Left lung (tissue), 10 donors: ENCODE data around the gene RARB. TPM values are rescaled to one million over a fixed set of nuclear protein-coding genes. Genes with fewer than 3 reads are reported as not detected.

ENCODE experiments used
- ATAC-seq: fragments of 200-7000 bp; cut with Tn5 transposase; one replicate; pipeline ENCODE4 v1.9.1; 2020; ENCODE audit warnings: moderate library complexity
- DNase-seq, 4 donors: peaks; one replicate each; pipeline ENCODE4 v3.0.0-alpha.2; 2013 to 2020
- H3K27ac ChIP-seq, 2 donors: fragments of 200-600 bp; sonication (generic) in 1 of 2; one replicate each; pipeline versions ENCODE4 v1.5.0 to v1.8.0; 2020 to 2021
- H3K27me3 ChIP-seq, 2 donors: fragments of 200-600 bp; sonication (generic) in 1 of 2; one replicate each; pipeline versions ENCODE4 v1.5.0 to v1.8.0; 2020 to 2021
- H3K36me3 ChIP-seq, 2 donors: fragments of 200-600 bp; sonication (generic) in 1 of 2; one replicate each; pipeline versions ENCODE4 v1.5.0 to v1.8.0; 2020 to 2021
- H3K4me1 ChIP-seq, 2 donors: fragments of 200-600 bp; one replicate each; pipeline ENCODE4 v1.8.0; 2021
- H3K4me3 ChIP-seq, 2 donors: fragments of 200-600 bp; sonication (generic) in 1 of 2; one replicate each; pipeline versions ENCODE4 v1.5.0 to v1.8.0; 2020 to 2021; ENCODE audit warnings: mild to moderate bottlenecking in 1 of 2
- H3K9me3 ChIP-seq, 2 donors: fragments of 200-600 bp; sonication (generic) in 1 of 2; one replicate each; pipeline versions ENCODE4 v1.5.0 to v1.8.0; 2020 to 2021
- intact Hi-C, 2 donors: fragments of 100-400 bp; cut with DNase I; formaldehyde crosslinking; loops; one replicate each; pipeline versions ENCODE4 v1.11.2 to v1.14.2; 2022
- polyA plus RNA-seq, 6 donors: library from polyadenylated mRNA; unstranded; fragments of 120-200 nt; gene quantifications; one replicate each; pipeline ENCODE4 v1.2.1, GENCODE V29; 2013; ENCODE audit not compliant: insufficient read length in 6 of 6
- total RNA-seq, 2 donors: library from RNA; stranded (reverse); fragmentation: NEBNext Ultra II Directional; extraction: Animal tissue kit (Norgen Biotek cat#: 25700); gene quantifications; one replicate each; pipeline ENCODE4 v1.2.1, GENCODE V29; 2021
- TF ChIP-seq, protein P1 (sequence below), 2 donors: fragments of 200-600 bp; sonication (generic) in 1 of 2; IDR thresholded peaks; one replicate each; pipeline versions ENCODE4 v1.5.0 to v1.8.0; 2021; ENCODE audit warnings: antibody characterized with exemption in 2 of 2
- donor health status: DM: no; HTN: yes; CAD: no.
- donor health status: DM: no; HTN: no; CAD: no.

RARB gene
- total and polyA plus RNA-seq, 8 donors: 4.1 to 40.1 (median 33.3) TPM

DNA sequence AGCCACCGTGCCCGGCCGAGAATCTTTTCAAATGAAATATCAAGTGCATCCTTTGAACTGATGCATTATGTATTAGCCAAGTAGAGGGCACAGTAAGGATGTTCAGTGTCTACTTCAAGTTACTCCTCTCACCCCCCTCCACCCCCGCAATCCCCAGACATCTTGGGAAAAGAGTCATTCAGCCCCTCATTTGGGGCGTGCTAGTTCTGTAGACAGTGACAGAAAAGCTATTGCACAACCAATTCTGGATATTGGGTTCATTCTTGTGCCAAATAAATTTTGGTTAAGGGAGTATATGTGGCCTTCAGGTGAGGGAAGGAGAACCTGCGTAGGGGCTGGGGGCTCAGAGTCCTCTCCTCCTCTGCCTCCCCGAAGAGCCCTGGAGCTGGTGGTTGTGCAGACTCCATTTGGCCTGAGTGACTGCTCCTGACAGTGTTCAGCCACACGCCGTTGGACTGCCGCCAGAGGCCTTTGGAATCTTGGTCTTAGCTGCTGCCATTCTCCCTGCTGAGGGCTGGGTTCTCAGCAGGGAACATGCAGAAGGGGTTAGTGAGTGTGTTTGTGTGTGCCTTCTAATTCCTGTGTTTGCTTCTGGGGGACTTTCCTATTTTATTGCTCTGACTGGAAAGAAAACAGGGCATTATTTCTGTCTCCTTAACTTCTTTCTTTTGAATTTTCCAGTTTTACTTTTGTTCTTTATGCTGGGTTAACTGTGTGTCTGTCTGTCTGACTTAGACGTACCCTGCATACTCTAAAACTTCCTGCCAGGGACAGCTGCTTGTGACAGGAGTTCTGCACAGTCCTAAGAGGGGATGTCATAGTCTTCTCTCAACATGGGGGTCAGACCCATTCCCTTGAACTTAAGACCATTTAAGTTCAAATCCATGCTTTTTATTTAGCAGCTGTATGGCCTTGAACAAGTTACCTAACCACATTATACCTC, 21.0 kb downstream of the RARB start:
- TF ChIP-seq, protein P1, sequence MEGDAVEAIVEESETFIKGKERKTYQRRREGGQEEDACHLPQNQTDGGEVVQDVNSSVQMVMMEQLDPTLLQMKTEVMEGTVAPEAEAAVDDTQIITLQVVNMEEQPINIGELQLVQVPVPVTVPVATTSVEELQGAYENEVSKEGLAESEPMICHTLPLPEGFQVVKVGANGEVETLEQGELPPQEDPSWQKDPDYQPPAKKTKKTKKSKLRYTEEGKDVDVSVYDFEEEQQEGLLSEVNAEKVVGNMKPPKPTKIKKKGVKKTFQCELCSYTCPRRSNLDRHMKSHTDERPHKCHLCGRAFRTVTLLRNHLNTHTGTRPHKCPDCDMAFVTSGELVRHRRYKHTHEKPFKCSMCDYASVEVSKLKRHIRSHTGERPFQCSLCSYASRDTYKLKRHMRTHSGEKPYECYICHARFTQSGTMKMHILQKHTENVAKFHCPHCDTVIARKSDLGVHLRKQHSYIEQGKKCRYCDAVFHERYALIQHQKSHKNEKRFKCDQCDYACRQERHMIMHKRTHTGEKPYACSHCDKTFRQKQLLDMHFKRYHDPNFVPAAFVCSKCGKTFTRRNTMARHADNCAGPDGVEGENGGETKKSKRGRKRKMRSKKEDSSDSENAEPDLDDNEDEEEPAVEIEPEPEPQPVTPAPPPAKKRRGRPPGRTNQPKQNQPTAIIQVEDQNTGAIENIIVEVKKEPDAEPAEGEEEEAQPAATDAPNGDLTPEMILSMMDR (IDR thresholded peaks at IDR 0.05): no peak
- peak; percentile 92 for ATAC-seq

DNA sequence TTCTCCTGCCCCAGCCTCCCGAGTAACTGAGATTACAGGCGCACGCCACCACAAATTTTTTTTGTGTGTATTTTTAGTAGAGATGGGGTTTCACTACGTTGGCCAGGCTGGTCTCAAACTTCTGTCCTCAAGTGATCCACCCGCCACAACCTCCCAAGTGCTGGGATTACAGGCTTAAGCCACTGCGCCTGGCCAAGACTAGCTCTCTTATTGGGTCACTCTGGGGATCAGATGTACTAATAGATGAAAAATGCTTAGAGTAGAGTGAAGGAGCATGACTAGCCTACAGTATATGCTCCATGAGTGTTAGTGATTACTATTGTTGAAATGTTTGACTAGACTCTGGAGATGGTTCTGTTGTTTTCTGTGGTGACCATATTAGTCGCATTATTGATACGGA, 21.8 kb downstream of the RARB start:
- no peak for ATAC-seq
- no peak for DNase-seq
- H3K27me3 ChIP-seq: no peaks in the 10 kb centered on the region
- peak overlapping the region; percentile 47 to 48 for H3K27ac ChIP-seq
- intact Hi-C loops: no loop called here
- no peak overlapping the region for H3K4me3 ChIP-seq
- peaks cover 6 to 9% of the 10 kb centered on the region in 2 donors for H3K4me1 ChIP-seq
- TF ChIP-seq, protein P1 (IDR thresholded peaks at IDR 0.05): no peak
- H3K36me3 ChIP-seq: no peaks in the 10 kb centered on the region
- no peaks in the 10 kb centered on the region for H3K9me3 ChIP-seq

More for the DNA sequence above, 21.0 kb downstream of the RARB start:
- peak; percentile 79 to 93 (median 86) for DNase-seq
- Histone ChIP-seq H3K4me1 (peaks cover 5 to 6% of the 10 kb centered on the region in 2 donors), H3K27me3 (no peaks in the 10 kb centered on the region), H3K36me3 (no peaks in the 10 kb centered on the region), H3K4me3 (no peak overlapping the region), H3K9me3 (no peaks in the 10 kb centered on the region), H3K27ac (peak overlapping the region; percentile 47 to 48)
- intact Hi-C loops: no loop called here

DNA sequence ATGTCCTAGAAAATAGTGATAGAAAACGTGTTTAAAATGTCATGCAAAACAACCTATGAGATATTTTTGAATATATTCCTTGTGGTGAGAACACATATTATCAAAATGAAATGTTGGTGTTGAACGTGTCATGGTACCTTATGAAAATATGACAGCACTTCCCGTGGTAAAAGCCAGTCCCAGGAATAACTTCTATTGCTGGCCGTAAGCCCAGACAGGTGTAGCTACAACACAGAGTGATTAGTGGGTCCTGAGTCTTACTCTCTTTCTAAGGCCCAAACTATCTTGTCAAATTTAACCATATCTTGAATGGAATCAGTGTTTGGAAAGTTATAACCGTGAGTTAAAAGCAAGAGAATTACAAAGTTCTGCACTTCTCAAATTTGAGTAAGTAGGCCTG, 24.1 kb downstream of the RARB start:
- intact Hi-C loops: no loop called here
- Histone ChIP-seq H3K36me3 (no peaks in the 10 kb centered on the region), H3K27ac (no peak overlapping the region), H3K9me3 (no peaks in the 10 kb centered on the region), H3K4me3 (no peak overlapping the region), H3K27me3 (no peaks in the 10 kb centered on the region), H3K4me1 (peaks cover 6 to 9% of the 10 kb centered on the region in 2 donors)
- ATAC-seq (no peak), DNase-seq (no peak)
- TF ChIP-seq, protein P1 (IDR thresholded peaks at IDR 0.05): no peak

DNA sequence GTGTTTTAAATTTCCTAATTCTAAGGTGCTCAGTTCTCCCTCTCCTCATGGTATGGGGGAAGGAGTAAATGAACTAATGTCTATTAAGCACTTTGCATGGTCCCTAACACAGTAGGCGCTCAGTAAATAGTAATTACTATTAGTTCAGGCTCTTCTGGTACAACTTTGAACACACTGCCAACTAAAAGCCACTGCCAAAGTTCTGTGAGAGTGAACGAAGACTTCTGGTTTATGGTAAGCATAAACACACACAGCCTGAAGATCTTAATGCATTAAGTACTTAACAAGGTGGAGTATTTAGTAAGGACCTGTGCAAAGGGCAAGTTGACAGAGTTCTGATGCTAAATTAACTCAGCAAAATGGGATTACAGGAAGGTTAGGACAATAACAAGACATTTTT, 24.7 kb downstream of the RARB start:
- ATAC-seq: no peak
- no peak overlapping the region for H3K27ac ChIP-seq
- DNase-seq: no peak

DNA sequence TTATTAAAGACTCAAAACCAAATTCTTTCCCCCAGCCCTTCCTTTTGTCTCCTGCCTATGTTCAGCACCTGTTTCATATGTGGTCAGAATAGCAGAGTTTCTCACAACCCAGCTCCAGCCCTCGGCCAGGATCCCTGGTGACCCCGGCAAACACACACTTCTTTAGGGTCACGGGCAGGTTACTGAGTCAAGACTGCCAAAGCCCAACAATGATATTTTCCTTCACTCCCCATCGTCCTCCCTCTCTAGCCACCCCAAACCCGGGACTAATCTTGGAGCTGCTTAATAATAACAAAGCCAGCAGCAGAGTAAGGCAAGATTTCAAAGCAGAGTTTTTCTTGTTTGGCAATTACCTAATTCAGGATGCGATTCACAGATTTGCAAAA, 25.5 kb downstream of the RARB start:
- no peaks in the 10 kb centered on the region for H3K9me3 ChIP-seq
- peaks cover 5 to 8% of the 10 kb centered on the region in 2 donors for H3K4me1 ChIP-seq
- no peaks in the 10 kb centered on the region for H3K36me3 ChIP-seq
- no peak for DNase-seq
- TF ChIP-seq, protein P1 (IDR thresholded peaks at IDR 0.05): no peak
- H3K27me3 ChIP-seq: no peaks in the 10 kb centered on the region
- H3K4me3 ChIP-seq: no peak overlapping the region
- intact Hi-C loops: no loop called here
- H3K27ac ChIP-seq: peak overlapping the region in 1 of 2 donors; percentile 67
- no peak for ATAC-seq

More for the DNA sequence above, 24.7 kb downstream of the RARB start:
- Histone ChIP-seq H3K36me3 (no peaks in the 10 kb centered on the region), H3K4me1 (peaks cover 6 to 9% of the 10 kb centered on the region in 2 donors), H3K4me3 (no peak overlapping the region), H3K9me3 (no peaks in the 10 kb centered on the region), H3K27me3 (no peaks in the 10 kb centered on the region)
- TF ChIP-seq, protein P1 (IDR thresholded peaks at IDR 0.05): no peak
- intact Hi-C loops: no loop called here
